HG03025 (cell line): ENCODE results near the gene CLDN14.

Source experiments
- ATAC-seq: cut with Tn5 transposase; IDR thresholded peaks from one replicate; pipeline ENCODE4 v1.9.1; 2021; ENCODE audit warnings: mild to moderate bottlenecking, moderate library complexity; ENCODE audit not compliant: unreplicated experiment, low FRiP score

The CLDN14 gene, protein sequence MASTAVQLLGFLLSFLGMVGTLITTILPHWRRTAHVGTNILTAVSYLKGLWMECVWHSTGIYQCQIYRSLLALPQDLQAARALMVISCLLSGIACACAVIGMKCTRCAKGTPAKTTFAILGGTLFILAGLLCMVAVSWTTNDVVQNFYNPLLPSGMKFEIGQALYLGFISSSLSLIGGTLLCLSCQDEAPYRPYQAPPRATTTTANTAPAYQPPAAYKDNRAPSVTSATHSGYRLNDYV

DNA sequence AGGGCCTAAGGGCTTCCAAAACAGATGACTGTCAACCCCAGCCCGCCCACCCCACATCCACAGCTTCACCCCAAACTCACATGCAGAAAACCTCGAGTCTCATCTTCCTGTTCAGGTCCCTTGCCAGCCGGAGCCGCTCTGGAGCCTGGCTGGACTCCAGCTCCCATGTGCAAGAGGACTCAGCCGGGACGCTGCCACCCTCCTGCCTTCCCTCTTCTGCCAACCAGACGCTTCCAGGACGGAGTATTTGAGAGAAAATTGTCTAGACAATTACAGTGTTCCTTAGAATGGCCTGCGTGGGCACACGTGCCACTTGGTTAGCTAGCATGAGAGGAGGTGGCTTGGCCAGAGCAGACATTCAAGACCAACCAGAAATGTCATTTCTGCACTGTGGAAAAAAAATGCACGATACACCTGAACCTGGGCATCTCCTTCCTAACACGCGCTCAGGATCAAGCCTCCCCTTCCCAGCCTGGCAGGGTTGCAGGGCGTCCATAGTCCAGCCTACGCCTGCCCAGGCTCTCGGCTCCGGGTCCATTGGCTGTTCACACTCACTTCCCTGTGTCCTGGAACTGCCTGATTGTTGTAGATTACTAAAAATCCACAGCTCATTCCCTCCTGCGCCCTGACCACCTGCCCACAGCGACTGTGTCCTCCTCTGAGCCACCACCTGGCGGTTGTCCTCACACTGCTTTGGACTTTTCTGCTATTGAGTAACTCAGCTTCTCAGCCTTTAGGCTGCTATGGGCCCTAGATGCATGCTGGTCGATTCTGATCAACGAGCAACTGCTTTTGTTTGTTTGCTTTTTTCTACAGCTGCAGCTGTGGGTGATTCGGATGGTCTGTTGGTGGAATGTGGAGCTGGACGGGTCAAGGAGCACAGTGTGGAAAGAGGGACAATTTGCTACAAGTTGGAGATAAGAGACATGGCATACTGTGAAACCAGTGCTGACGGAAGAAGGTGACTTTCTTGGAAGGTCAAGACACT is at the start of gene CLDN14:
TSS of gene CLDN14 (minus strand) at position 708 of the 988 bp plus-strand sequence. CDS start 18,427 bp downstream, outside the sequence.
- no peak for ATAC-seq

- ATAC-seq: no peak
Measured at GRCh38 chr21:36528716-36529115, 48.8 kb upstream of the CLDN14 start.

DNA sequence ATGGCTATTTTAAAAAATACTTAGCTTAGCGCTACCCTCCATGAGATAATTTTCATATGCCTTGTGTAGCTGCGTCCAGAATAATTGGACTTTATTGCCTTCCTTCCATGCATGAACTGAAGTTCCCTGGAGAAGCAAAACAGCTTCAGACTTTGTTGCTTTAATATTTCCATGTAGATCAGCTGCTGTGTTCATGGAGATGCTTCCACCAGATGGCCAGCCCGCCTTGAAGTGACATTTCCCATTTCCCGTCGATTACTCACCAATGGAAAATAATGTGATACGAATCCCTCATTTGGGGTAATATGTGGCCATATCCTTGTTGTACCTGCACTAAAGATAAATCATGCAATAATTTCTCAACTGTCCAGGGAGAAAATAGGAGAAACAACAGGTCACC is 47.4 kb upstream of the CLDN14 start:
- ATAC-seq: no peak

DNA sequence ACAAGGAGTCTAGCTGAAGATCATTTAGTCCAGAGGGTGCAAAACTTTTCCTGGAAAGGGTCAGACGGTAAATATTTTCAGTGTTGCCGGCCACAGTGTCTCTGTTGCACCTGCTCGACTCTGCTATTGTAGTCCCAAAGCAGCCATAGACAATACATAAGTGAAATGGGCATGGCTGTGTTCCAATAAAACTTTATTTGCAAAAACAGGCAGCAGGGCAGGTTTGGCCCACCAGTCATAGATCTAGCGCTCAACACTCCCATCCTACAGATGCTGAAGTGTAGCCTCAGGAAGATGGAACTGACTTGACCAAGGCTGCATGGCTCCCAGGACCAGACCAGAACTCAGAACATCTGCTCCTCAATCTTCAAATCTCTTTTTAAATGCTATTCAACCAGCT is 46.2 kb upstream of the CLDN14 start:
- ATAC-seq: no peak

GRCh38 chr21:36524477-36524876 is 44.6 kb upstream of the CLDN14 start:
- no peak for ATAC-seq

DNA sequence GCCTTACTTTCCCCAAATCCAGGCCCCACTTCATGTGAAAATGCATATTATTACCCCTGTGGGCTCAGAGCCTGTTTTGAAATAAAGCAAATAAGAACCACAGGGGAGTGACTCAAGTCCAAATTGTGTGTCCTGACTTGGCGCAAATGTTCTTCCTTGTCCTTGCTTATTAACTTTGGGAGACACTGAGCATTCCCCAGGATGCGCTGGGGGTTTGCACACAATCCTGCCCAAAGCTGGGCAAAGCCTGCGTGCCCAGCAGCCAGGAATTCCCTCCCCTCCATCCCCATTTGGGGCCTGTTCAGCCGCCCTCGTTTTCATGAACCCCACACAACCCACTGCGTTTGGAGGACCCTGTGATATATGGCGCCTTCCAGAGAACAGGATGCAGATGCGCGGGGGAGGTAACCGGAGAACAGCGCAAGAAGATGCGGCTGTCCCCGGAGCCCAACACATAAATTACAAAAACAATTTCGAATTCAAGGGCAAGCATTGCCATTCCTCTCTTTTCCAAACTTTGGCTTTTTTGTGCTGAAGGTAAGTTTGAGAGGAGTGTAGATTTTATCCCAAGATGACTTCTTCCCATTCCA is 42.4 kb upstream of the CLDN14 start:
- ATAC-seq: no peak

GRCh38 chr21:36518883-36519492 is 39.1 kb upstream of the CLDN14 start:
- ATAC-seq: no peak

DNA sequence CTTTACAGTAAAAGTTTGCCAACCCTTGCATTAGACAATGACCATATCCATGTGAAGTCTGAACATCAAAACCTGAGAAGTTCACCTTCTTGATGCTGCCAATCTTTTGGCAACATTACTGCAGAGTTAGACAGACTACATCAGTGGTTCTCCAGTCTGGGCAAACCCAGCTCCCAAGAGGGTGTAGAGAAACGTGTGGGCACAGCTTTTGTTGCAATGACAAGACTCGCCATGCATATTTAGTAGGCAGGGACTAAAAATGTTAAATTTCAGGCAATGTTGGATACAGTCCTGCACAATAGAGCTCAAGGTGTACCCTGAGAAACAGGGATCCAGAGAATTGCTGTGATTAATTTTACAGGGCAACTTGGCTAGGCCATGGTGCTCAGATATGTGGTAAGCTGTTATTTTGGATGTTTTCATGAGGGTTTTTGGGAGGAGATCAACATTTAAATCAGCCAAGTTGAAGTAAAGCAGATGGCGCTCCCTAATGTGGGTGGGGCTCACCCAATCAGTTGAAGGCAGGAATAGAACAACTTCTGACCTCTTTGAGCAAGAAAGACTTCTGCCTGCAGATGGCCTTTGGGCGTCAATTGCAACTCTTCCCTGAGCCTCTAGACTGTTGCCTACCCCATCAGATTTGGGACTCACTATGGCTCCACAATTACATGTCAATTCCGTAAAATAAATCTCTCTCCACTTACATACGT is 37.6 kb upstream of the CLDN14 start:
- no peak for ATAC-seq

- ATAC-seq: no peak
Measured at GRCh38 chr21:36516281-36516680, 36.4 kb upstream of the CLDN14 start.

DNA sequence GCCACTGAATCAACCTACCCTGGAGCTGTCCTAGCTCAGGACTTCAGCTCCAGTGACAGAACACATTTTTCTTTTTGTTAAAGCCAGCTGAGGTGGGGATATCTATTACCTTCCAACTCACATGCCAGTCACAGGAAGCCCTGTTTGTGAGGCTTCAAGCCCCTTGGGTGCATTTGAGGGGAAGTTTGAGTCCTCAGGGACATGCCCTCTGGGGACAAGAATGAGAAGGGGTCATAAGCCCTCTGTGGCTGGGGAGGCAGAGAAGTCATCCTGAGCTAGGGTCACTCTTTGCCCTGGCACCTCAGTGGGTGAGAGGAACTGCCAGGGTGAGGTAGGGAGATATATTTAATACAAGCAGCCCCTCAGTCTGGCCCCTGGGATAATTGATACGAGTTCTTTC is 33.5 kb upstream of the CLDN14 start:
- no peak for ATAC-seq

GRCh38 chr21:36512971-36513370 is 33.0 kb upstream of the CLDN14 start:
- no peak for ATAC-seq

DNA sequence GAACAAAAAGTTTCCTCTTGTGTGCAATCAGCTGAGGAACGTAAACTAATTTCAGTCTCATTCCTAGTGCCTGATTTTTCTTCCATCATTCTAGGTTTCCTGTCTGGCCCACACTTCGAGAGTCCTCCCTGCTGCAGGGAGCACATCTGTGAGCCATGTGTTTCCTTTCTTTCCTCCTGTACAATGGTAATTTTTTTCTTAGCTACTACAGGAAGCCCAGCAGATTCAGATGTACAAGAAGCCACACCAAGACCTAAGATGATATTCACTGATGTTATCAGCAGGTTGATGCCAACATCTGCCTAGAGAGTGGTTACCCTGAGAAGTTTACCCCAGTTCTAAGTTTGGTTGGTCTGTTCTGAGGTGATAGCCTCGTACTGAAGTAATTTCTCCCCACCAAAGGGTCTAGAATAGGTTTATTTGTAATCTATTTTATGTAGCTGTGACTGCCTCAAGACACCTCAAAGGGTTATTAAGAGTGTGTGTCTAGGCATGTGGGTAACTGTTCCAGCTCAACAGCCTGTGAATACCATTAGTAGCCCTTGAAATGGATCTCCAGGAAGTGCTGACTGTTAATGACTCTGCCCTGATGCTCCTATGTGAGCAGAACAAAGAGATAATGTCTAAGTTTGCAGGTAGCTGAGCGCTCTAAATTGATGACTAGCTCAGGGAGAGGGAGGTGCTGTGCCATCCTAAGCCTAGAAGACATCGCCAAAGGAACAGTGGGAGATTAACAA is 31.7 kb upstream of the CLDN14 start:
- ATAC-seq: no peak

DNA sequence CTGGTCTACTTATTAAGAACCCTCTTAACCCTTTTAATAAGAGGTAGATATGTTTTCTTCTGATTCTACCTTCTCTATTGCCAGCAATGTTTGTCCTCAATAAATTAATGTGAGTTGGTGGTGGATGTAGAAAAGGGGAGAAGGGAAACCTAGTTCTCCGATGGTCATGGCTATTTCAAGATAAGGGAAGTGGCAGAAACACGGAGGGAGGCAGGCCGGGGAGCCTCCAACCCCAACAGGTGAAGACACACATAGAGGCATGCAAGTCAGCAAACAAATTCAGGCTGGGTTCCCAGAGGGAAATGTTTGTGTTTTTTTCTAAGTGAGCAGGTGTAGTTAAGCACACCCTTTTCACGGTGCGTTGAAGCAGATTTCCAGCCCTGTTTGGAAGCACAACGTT is 31.0 kb upstream of the CLDN14 start:
- no peak for ATAC-seq

DNA sequence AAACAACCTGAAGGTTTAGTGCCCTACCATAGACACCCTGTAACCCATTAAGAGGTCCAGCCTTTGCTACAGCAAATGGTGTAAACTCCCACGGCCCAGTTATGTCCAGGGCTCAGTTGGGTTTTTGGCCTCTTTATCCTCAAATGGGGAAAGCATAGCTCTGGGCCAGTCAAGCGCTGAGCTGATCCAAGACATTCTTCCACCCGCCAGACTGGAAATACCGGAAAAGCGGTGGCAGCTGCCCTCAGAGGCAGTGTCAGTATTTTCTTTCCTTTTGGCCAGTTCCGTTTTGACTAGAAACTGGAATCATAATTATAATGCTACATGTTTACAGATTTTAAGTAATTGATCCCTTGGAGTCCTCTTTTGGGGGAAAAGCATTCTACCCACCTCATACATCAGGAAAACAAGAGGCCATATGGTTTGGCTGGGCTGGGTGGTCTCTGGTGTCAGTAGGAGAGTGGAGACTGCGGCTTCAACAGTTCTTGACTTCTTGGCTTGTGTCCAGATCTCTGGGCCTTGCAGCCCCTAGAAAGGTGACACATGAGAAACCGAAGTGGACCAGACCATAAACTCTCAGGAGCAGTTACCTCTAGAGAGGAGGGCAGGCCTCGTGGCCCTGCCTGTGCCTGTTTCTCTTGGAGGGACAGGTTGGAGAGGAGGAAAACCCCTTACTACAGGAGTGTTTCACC is 30.2 kb upstream of the CLDN14 start:
- no peak for ATAC-seq

DNA sequence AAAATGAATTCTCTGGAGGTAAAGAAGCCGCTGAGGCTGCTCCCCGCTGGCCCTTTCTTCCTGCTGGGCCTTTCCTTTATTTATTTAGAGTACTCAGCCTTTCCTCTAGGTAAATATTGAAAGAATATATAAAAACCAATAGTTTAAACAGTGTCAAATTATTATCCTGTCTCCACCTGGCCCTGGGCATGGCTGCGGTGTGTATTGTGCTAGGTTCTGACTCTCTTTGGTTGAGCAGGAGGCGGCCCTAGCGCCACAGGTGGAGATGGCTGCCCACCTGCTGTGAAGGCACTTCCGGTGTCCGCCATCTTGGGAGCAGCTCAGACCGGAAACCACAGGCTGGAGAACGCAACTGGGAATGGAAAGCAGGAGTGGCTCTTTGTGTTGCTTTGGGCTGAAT is 29.0 kb upstream of the CLDN14 start:
- ATAC-seq: no peak

GRCh38 chr21:36507397-36508018 is 27.6 kb upstream of the CLDN14 start:
- no peak for ATAC-seq

- ATAC-seq: no peak
Measured at GRCh38 chr21:36506482-36506881, 26.6 kb upstream of the CLDN14 start.
